22Rv1 (cell line): ENCODE measurements around the gene NDUFA13.

Source experiments
- H3K27ac ChIP-seq: fragments of 450-650 bp; 2 replicates; pipeline ENCODE4 v1.5.1; 2017
- ZFX ChIP-seq: fragments of 450-650 bp; IDR thresholded peaks from 2 replicates; pipeline ENCODE4 v1.6.1; 2017; ENCODE audit warnings: antibody characterized with exemption, borderline replicate concordance
- TF ChIP-seq, protein P1 (sequence below): fragments of 450-650 bp; IDR thresholded peaks from 2 replicates; pipeline ENCODE4 v1.5.1; 2017; ENCODE audit warnings: mild to moderate bottlenecking

Gene NDUFA13

DNA sequence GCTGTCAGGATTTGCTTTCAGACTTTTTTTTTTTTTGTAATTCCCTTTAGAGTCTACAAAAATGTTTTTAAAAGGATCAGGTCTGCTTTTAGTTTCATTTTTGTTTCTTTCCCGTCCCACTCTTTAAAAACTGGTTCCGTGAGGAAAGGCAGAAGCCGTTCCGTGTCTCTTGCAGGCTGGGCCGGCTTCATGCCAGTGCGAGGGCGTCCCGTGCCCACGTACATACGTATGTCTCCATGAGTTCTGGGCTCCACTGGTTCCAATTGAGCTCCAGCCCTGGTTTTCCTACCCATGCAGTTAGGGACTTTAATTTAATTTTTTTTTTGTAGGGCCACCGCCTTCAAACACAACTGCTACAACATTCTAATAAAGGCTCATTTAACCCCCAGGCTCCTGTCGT, 9.4 kb upstream of the NDUFA13 start:
- no peak overlapping the region for H3K27ac ChIP-seq
- TF ChIP-seq, protein P1, sequence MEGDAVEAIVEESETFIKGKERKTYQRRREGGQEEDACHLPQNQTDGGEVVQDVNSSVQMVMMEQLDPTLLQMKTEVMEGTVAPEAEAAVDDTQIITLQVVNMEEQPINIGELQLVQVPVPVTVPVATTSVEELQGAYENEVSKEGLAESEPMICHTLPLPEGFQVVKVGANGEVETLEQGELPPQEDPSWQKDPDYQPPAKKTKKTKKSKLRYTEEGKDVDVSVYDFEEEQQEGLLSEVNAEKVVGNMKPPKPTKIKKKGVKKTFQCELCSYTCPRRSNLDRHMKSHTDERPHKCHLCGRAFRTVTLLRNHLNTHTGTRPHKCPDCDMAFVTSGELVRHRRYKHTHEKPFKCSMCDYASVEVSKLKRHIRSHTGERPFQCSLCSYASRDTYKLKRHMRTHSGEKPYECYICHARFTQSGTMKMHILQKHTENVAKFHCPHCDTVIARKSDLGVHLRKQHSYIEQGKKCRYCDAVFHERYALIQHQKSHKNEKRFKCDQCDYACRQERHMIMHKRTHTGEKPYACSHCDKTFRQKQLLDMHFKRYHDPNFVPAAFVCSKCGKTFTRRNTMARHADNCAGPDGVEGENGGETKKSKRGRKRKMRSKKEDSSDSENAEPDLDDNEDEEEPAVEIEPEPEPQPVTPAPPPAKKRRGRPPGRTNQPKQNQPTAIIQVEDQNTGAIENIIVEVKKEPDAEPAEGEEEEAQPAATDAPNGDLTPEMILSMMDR, result no peak
- TF ChIP-seq ZFX, result no peak

DNA sequence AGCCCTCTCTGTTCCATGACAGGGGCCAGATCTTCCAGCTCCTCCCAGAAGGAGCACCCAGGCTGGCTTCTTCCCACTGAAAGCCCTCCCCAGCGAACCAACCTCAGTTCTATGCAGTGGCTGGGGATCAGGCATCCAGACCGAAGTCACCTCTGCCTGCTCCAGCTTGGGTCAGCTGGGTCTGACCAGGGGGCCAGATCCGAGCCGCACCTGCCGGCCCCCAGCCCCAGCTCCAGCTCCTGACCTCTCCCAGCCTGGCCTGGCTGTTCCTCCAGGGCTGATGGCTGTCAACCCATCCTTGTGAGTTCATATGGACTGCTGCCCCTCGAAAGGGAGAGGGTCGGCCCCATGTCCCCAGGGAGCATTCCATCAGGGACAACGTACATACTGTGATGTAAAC, 8.7 kb upstream of the NDUFA13 start:
- no peak overlapping the region for H3K27ac ChIP-seq
- no peak for TF ChIP-seq ZFX
- TF ChIP-seq, protein P1, result no peak

DNA sequence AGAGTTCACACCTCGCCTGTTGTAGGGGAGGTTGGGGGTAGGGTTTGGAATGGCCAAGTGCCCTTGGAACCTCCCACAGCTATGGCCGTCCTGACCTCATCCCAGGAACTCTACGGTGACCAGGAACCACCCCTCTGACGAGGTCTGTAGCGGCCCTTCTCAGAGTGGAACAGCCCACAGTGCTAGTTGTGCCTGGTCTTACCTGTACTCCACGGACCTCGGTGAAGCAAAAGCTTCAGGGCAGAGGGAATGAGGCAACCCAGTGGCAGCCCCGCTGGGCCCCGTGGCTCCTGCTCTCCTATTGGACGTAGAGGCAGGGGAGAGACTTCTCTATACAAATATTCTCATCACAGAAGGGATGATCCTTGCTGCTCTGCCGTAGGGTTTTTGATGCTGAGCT, 7.8 kb upstream of the NDUFA13 start:
- TF ChIP-seq ZFX, result no peak
- TF ChIP-seq, protein P1, result no peak
- H3K27ac ChIP-seq, result no peak overlapping the region

DNA sequence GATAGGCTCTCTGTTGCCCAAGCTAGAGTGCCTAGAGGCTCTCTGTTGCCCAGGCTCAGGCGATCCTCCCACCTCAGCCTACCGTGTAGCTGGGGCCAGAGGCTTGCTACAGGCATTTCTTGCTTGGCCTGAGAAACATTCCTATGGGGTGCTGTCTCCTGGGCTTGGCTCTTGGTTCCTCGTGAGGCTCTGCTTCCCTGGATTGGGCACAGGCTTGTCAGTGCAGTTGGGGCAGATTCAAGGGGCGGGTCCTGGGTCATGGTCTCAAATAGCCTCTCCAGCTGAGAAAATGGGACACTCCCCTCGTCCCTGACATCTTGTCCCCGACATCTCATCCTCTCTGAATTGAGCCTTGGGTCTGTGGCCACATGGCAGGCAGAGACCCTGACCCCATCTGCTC, 5.6 kb upstream of the NDUFA13 start:
- H3K27ac ChIP-seq, result no peak overlapping the region
- no peak for TF ChIP-seq ZFX
- TF ChIP-seq, protein P1, result no peak

DNA sequence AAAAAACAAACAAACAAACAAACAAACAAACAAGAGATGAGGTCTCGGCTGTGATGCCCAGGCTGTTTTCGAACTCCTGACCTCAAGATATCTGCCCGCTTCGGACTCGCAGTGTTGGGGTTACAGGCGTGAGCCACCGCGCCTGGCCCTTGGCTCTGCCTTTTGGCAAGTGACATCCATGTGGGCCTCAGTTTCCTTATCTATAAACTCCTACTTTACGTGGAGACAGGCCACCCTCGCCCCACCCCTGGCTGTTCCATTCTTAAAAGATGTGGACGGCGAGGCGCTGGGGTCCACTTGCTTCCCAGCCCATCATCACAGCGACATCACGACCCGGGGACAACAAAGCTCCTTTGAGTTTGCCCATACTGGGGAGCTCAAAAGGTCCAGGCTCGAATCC, 2.3 kb upstream of the NDUFA13 start:
- no peak for TF ChIP-seq ZFX
- TF ChIP-seq, protein P1, result no peak
- H3K27ac ChIP-seq, result no peak overlapping the region

DNA sequence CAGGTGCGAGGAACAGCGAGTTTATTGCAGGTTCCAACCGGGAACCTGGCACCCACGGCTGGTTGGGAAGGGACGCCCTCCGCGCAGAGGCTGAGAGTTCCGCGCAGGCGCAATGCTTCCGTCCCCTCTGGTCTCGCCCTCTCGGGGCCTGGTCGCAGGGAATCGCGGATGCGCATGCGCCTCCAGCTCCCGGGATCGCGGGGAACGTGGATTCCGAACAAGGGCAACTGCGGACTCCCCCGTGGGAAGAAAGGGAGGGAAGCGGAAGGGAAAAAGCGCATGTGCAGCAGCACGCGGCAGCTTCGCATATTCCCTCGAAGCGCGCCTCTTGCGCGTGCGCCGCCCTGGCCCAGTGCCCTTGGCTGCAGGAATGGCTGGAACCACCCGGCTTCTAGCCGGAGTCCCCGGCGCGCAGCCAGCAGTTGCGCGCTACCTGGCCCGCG, 1.8 kb upstream of the NDUFA13 start:
- no peak overlapping the region for H3K27ac ChIP-seq
- no peak for TF ChIP-seq ZFX
- TF ChIP-seq, protein P1, result no peak

DNA sequence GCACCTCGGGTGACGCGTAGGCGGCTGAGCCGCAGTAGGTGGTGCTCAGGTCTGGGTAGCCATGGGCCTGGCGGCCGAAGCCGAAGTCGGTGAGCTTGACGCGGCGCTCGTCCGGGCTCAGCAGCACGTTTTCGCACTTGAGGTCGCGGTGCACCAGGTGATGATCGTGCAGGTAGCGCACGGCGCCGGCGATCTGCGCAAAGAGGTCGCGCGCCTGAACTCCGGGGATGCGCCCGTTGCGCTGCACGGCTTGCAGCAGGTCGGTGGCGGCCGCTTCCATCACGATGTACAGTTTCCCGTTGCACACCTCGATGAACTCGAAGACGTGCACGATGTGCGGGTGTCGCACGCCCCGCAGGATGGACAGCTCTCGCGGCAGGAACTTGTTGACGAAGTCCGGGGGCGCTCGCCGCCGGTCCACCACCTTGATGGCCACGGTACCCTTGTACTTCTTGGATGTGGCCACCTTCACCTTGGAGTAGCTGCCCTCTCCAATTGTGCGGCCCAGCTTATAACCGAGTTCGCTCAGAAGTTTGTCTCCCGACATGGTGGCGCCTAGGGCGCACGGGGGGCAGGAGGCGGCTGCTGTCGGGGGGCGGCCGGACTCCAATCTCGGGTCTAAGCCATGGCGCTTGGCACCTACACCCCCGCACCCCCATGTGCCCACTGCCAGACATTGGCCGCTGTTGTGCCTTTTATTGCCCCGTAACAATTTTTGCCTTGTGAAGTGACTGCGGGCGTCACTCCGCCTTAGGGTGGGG, 964 bp upstream of the NDUFA13 start, which contains the start of gene TSSK6:
Gene TSSK6 (minus strand): TSS at position 668 of the 761 bp plus-strand sequence. CDS start 121 bp downstream, at position 547.
- TF ChIP-seq ZFX, result no peak
- TF ChIP-seq, protein P1, result no peak
- H3K27ac ChIP-seq, result peak within 1 kb of the TSS; percentile 74
